OCI-LY7 (cell line): ENCODE results near the gene BMAL1. TPM values are rescaled to one million over a fixed set of nuclear protein-coding genes. Genes with fewer than 3 reads are reported as not detected.

ENCODE experiments used
- BruUV-seq: library from RNA; stranded (reverse); fragments of 400-500 nt; replicated peaks from 2 replicates; lab custom pipeline; 2021; lab: Mats Ljungman, UMichigan
- CTCF ChIA-PET: fragments of 300-600 bp; sonication (Branson Sonifier 250); formaldehyde crosslinking; loops from one replicate; lab custom pipeline; 2022; ENCODE audit warnings: antibody characterized with exemption; ENCODE audit not compliant: unreplicated experiment; lab: Charles Lee
- POLR2A ChIA-PET: fragments of 300-600 bp; sonication (Branson Sonifier 250); formaldehyde crosslinking; loops from one replicate; lab custom pipeline; 2022; ENCODE audit warnings: antibody characterized with exemption; lab: Charles Lee
- DNase-seq: peaks from one replicate; pipeline ENCODE4 v3.0.0-alpha.2; 2015; ENCODE audit warnings: low spot score
- H2AFZ ChIP-seq: fragments of 200-600 bp; sonication (generic), shearing (Covaris generic); 2 replicates; pipeline ENCODE4 v1.6.1; 2014; ENCODE audit warnings: mild to moderate bottlenecking, antibody characterized with exemption, low read length, moderate library complexity
- H3K27ac ChIP-seq: fragments of 200-600 bp; sonication (generic); 2 replicates; pipeline ENCODE4 v1.5.1; 2014; ENCODE audit warnings: mixed run types, low read depth, mild to moderate bottlenecking, moderate library complexity, low read length, inconsistent platforms; ENCODE audit not compliant: poor library complexity, severe bottlenecking
- H3K36me3 ChIP-seq: fragments of 200-600 bp; sonication (generic); 2 replicates; pipeline ENCODE4 v1.6.1; 2014; ENCODE audit warnings: mild to moderate bottlenecking, antibody characterized with exemption, low read length, moderate library complexity, mixed read lengths; ENCODE audit not compliant: insufficient read depth
- H3K4me1 ChIP-seq: fragments of 200-600 bp; sonication (generic); 2 replicates; pipeline ENCODE4 v1.5.1; 2014; ENCODE audit warnings: mild to moderate bottlenecking, low read length; ENCODE audit not compliant: insufficient read depth, poor library complexity, severe bottlenecking
- H3K4me2 ChIP-seq: fragments of 200-600 bp; sonication (generic); 2 replicates; pipeline ENCODE4 v1.6.1; 2014; ENCODE audit warnings: mild to moderate bottlenecking, low read length
- H3K4me3 ChIP-seq: fragments of 200-600 bp; sonication (generic); 2 replicates; pipeline ENCODE4 v1.5.1; 2014; ENCODE audit warnings: mild to moderate bottlenecking, low read depth, low read length; ENCODE audit not compliant: poor library complexity, severe bottlenecking
- H3K79me2 ChIP-seq: fragments of 200-600 bp; sonication (generic); 2 replicates; pipeline ENCODE4 v1.6.1; 2016; ENCODE audit warnings: low read depth, mild to moderate bottlenecking, low read length, moderate library complexity, mixed read lengths; ENCODE audit not compliant: insufficient read depth
- H3K9me2 ChIP-seq: fragments of 200-600 bp; sonication (generic); 2 replicates; pipeline ENCODE4 v1.6.1; 2016; ENCODE audit warnings: mild to moderate bottlenecking, low read length, mixed read lengths; ENCODE audit not compliant: insufficient read depth
- H3K9me3 ChIP-seq: fragments of 200-600 bp; sonication (generic); 2 replicates; pipeline ENCODE4 v1.6.1; 2014; ENCODE audit warnings: mild to moderate bottlenecking, mixed run types, low read length, mixed read lengths
- H4K20me1 ChIP-seq: fragments of 200-600 bp; sonication (generic); 2 replicates; pipeline ENCODE4 v1.6.1; 2014; ENCODE audit warnings: mild to moderate bottlenecking, antibody characterized with exemption, low read length, moderate library complexity, mixed read lengths; ENCODE audit not compliant: insufficient read depth
- EZH2phosphoT487 ChIP-seq: fragments of 200-600 bp; sonication (generic); IDR thresholded peaks from 2 replicates; pipeline ENCODE4 v1.6.1; 2018; ENCODE audit warnings: low read depth, borderline replicate concordance, mild to moderate bottlenecking, mixed run types, antibody characterized with exemption, low read length, moderate library complexity, mixed read lengths
- intact Hi-C: fragments of 100-400 bp; cut with micrococcal nuclease; formaldehyde crosslinking; loops from one replicate; pipeline ENCODE4 v1.10.0; 2022; ENCODE audit not compliant: unreplicated experiment
- total RNA-seq, 2 experiments: library from RNA; depleted of rRNA in 1 of 2; stranded (reverse); fragments of >200 nt in 1 of 2; shearing (Covaris generic) in 1 of 2; gene quantifications; 2 replicates each; pipeline ENCODE4 v1.2.3, GENCODE V29; 2014 to 2022
- TF ChIP-seq, protein P1 (sequence below): fragments of 200-600 bp; sonication (generic); conservative IDR thresholded peaks from 2 replicates; pipeline ENCODE4 v1.5.1; 2014; ENCODE audit warnings: mild to moderate bottlenecking, antibody characterized with exemption, low read length, moderate library complexity, mixed read lengths

The BMAL1 gene
- total RNA-seq, 2 experiments from 2014 or later: not detected

DNA sequence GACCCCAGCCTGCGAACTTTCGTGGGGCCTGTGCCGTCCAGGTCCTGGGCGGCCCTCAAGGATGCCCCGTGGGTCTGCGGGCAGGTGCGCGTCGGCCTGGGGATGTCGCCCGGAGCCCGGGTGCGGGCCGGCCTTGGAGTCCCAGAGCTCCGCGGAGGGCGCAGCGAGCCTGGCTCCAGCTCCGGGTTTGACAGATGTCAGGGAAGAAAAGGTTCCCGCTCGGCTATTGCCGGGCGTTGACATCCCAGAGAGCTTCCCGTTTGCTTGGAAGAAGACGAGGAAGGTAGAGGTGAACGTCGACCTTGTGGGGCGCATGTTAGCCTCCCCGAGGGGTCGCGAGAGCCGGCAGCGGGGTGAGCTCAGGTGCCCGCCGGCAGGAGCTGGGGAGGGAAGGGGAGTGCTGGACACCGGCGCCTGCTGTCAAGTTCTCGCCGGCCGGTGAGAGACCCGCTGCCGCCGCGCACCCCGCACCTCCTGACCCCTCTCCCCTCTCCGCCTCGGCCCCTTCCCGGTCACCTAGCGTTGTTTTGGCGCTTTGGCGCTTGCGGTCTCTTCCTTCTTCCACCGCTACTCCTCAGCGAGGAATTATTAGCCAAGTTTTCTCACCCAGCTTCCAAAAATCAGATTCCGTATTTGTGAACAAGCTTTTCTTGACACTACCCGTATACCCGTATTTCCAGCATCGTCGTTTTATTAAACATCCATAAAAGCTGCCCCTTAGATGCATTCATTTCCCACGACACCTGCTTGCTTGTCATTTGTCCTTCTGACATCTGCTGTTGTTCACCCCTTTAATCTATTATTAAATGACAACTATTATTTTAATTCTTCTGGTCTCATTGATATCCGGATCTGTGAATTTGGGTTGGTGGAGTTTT lies 1.3 kb downstream of the BMAL1 start:
- Histone ChIP-seq H3K4me2 (peak overlapping the region; percentile 22; the same call in 1 of the 2 replicates), H3K27ac (no peak overlapping the region), H3K9me3 (no peaks in the 10 kb centered on the region), H4K20me1 (no peaks in the 10 kb centered on the region), H3K4me3 (no peak overlapping the region), H3K9me2 (no peaks in the 10 kb centered on the region), H3K79me2 (no peaks in the 10 kb centered on the region), H3K4me1 (no peaks in the 10 kb centered on the region), H3K36me3 (no peaks in the 10 kb centered on the region), H2AFZ (no peak overlapping the region)
- intact Hi-C loops: no loop called here
- POLR2A ChIA-PET: interaction anchor here (1.0 kb wide), 1 partner anchor 62 kb away, joined by 4 read pairs; no protein-coding TSS in a partner anchor
- no peak for DNase-seq
- CTCF ChIA-PET: no interaction called here
- TF ChIP-seq, protein P1, sequence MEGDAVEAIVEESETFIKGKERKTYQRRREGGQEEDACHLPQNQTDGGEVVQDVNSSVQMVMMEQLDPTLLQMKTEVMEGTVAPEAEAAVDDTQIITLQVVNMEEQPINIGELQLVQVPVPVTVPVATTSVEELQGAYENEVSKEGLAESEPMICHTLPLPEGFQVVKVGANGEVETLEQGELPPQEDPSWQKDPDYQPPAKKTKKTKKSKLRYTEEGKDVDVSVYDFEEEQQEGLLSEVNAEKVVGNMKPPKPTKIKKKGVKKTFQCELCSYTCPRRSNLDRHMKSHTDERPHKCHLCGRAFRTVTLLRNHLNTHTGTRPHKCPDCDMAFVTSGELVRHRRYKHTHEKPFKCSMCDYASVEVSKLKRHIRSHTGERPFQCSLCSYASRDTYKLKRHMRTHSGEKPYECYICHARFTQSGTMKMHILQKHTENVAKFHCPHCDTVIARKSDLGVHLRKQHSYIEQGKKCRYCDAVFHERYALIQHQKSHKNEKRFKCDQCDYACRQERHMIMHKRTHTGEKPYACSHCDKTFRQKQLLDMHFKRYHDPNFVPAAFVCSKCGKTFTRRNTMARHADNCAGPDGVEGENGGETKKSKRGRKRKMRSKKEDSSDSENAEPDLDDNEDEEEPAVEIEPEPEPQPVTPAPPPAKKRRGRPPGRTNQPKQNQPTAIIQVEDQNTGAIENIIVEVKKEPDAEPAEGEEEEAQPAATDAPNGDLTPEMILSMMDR: no peak
- no peak for TF ChIP-seq EZH2phosphoT487
- BruUV-seq: no TSS peak

DNA sequence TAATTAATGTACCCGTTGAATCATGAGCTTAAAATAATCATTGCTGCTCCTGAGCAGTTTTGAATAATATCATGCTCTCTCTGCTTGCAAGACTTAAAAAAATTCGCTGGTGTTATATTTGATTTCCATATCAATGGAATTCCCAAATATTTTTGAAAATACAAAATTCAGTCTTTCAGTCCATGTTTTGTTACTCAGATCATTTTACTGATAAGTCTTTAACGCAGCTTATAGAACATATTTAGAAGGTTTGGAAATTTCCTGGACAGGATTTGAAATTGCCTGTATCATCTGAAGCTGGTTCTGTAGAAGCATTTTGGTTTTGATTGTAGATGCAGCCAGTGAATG lies 1.9 kb downstream of the BMAL1 start:
- Histone ChIP-seq H4K20me1 (no peaks in the 10 kb centered on the region), H3K36me3 (no peaks in the 10 kb centered on the region), H3K9me2 (no peaks in the 10 kb centered on the region), H3K9me3 (no peaks in the 10 kb centered on the region), H3K79me2 (no peaks in the 10 kb centered on the region), H2AFZ (no peak overlapping the region), H3K27ac (no peak overlapping the region), H3K4me2 (no peak overlapping the region), H3K4me3 (no peak overlapping the region), H3K4me1 (no peaks in the 10 kb centered on the region)
- POLR2A ChIA-PET: interaction anchor here (1.0 kb wide), 1 partner anchor 62 kb away, joined by 4 read pairs; no protein-coding TSS in a partner anchor
- intact Hi-C loops: no loop called here
- DNase-seq: no peak
- no peak for TF ChIP-seq EZH2phosphoT487
- TF ChIP-seq, protein P1: no peak
- CTCF ChIA-PET: no interaction called here
- BruUV-seq: no TSS peak
